GM23338 (cell line): ENCODE data around the gene ADA. TPM values are rescaled to one million over a fixed set of nuclear protein-coding genes. Genes with fewer than 3 reads are reported as not detected.
A peak's percentile ranks its signal among the peaks of the same experiment; 100 is the strongest.

Experiments
- ATAC-seq: fragments of 200-7000 bp; cut with Tn5 transposase; 3 replicates; pipeline ENCODE4 v1.9.1; 2020
- DNase-seq: peaks from one replicate; pipeline ENCODE4 v3.0.0-alpha.2; 2015; ENCODE audit warnings: low spot score
- H2AFZ ChIP-seq: fragments of 200-600 bp; sonication (generic); 2 replicates; pipeline ENCODE4 v1.8.0; 2016; ENCODE audit warnings: antibody characterized with exemption, mild to moderate bottlenecking, moderate library complexity
- H3F3A ChIP-seq: fragments of 200-600 bp; sonication (generic); replicated peaks from 2 replicates; pipeline ENCODE4 v1.8.0; 2017; ENCODE audit warnings: antibody characterized with exemption, mixed run types, low read depth
- H3K27ac ChIP-seq: fragments of 200-600 bp; sonication (generic); 2 replicates; pipeline ENCODE4 v1.6.1; 2016; ENCODE audit warnings: low read depth
- H3K27me3 ChIP-seq: fragments of 200-600 bp; sonication (generic); 2 replicates; pipeline ENCODE4 v1.8.0; 2016; ENCODE audit warnings: mild to moderate bottlenecking, mixed run types, moderate library complexity; ENCODE audit not compliant: insufficient read depth
- H3K36me3 ChIP-seq: fragments of 200-600 bp; sonication (generic); 2 replicates; pipeline ENCODE4 v1.8.0; 2016; ENCODE audit warnings: mild to moderate bottlenecking; ENCODE audit not compliant: insufficient read depth
- H3K4me1 ChIP-seq: fragments of 200-600 bp; sonication (generic); 2 replicates; pipeline ENCODE4 v1.8.0; 2016; ENCODE audit warnings: mild to moderate bottlenecking, moderate library complexity; ENCODE audit not compliant: insufficient read depth
- H3K4me2 ChIP-seq: fragments of 200-600 bp; sonication (generic); 2 replicates; pipeline ENCODE4 v1.7.1; 2017; ENCODE audit warnings: mixed run types
- H3K4me3 ChIP-seq: fragments of 200-600 bp; sonication (generic); 2 replicates; pipeline ENCODE4 v1.6.1; 2016; ENCODE audit warnings: mixed run types
- H3K79me2 ChIP-seq: fragments of 200-600 bp; sonication (generic); replicated peaks from 2 replicates; pipeline ENCODE4 v1.8.0; 2017; ENCODE audit warnings: mild to moderate bottlenecking; ENCODE audit not compliant: insufficient read depth
- H3K9me2 ChIP-seq: fragments of 200-600 bp; sonication (generic); 2 replicates; pipeline ENCODE4 v1.8.0; 2017; ENCODE audit not compliant: insufficient read depth
- H4K20me1 ChIP-seq: fragments of 200-600 bp; sonication (generic); replicated peaks from 2 replicates; pipeline ENCODE4 v1.8.0; 2017; ENCODE audit warnings: mild to moderate bottlenecking; ENCODE audit not compliant: insufficient read depth
- H3K27ac Mint-ChIP-seq: 2 replicates; pipeline ENCODE4 v1.8.0; 2020; ENCODE audit warnings: inconsistent platforms, mild to moderate bottlenecking, moderate library complexity, mixed read lengths
- H3K27me3 Mint-ChIP-seq: 3 replicates; pipeline ENCODE4 v1.8.0; 2022; ENCODE audit warnings: low read depth, mild to moderate bottlenecking, moderate library complexity, mixed read lengths, inconsistent platforms; ENCODE audit not compliant: insufficient read depth, poor library complexity
- H3K36me3 Mint-ChIP-seq: 3 replicates; pipeline ENCODE4 v1.8.0; 2021; ENCODE audit warnings: low read depth, mild to moderate bottlenecking, inconsistent platforms, moderate library complexity, mixed read lengths
- H3K4me1 Mint-ChIP-seq: 3 replicates; pipeline ENCODE4 v1.8.0; 2020; ENCODE audit warnings: mild to moderate bottlenecking, inconsistent platforms, mixed read lengths
- H3K4me3 Mint-ChIP-seq: 3 replicates; pipeline ENCODE4 v1.8.0; 2021; ENCODE audit warnings: moderate library complexity, mild to moderate bottlenecking, inconsistent platforms, mixed read lengths
- H3K9me3 Mint-ChIP-seq: 3 replicates; pipeline ENCODE4 v1.8.0; 2020; ENCODE audit warnings: moderate library complexity, mild to moderate bottlenecking, inconsistent platforms, mixed read lengths
- ETS1 ChIP-seq: IDR thresholded peaks from 2 replicates; pipeline ENCODE4 v1.6.1; 2016; ENCODE audit warnings: antibody characterized with exemption
- JUNB ChIP-seq: IDR thresholded peaks from one replicate; pipeline ENCODE4 v1.6.1; 2016; ENCODE audit warnings: antibody characterized with exemption; ENCODE audit not compliant: unreplicated experiment
- NANOG ChIP-seq: IDR thresholded peaks from 2 replicates; pipeline ENCODE4 v1.6.1; 2016; ENCODE audit warnings: antibody characterized with exemption, borderline replicate concordance
- POLR2AphosphoS5 ChIP-seq: IDR thresholded peaks from 2 replicates; pipeline ENCODE4 v1.6.1; 2016; ENCODE audit warnings: antibody characterized with exemption, low read depth
- polyA plus RNA-seq: library from polyadenylated mRNA; unstranded; fragments of >200 nt; fragmentation: Nextera tagmentation; extraction: Ambion mirVana; gene quantifications from 2 replicates; pipeline ENCODE4 v1.2.1, GENCODE V29; 2016
- total RNA-seq: library from RNA; depleted of rRNA; stranded (reverse); fragments of >200 nt; shearing (Covaris generic); gene quantifications from 2 replicates; pipeline ENCODE4 v1.2.3, GENCODE V29; 2014
- TF ChIP-seq, protein P1 (sequence below), 2 experiments: fragments of 200-600 bp in 1 of 2; sonication (generic) in 1 of 2; conservative IDR thresholded peaks; 2 replicates each; pipeline versions ENCODE4 v1.5.1 to v1.6.1; 2016 to 2017; ENCODE audit warnings: antibody characterized with exemption in 2 of 2, low read depth in 2 of 2, mild to moderate bottlenecking in 2 of 2, moderate library complexity in 1 of 2
- TF ChIP-seq, protein P2 (sequence below): fragments of 250-450 bp; sonication (Bioruptor Pico); IDR thresholded peaks from 2 replicates; pipeline ENCODE4 v1.5.0; 2020; ENCODE audit warnings: mild to moderate bottlenecking, moderate library complexity

Gene ADA
- total and polyA plus RNA-seq, 2 experiments from 2014 or later = 15.8 to 16.2 TPM

DNA sequence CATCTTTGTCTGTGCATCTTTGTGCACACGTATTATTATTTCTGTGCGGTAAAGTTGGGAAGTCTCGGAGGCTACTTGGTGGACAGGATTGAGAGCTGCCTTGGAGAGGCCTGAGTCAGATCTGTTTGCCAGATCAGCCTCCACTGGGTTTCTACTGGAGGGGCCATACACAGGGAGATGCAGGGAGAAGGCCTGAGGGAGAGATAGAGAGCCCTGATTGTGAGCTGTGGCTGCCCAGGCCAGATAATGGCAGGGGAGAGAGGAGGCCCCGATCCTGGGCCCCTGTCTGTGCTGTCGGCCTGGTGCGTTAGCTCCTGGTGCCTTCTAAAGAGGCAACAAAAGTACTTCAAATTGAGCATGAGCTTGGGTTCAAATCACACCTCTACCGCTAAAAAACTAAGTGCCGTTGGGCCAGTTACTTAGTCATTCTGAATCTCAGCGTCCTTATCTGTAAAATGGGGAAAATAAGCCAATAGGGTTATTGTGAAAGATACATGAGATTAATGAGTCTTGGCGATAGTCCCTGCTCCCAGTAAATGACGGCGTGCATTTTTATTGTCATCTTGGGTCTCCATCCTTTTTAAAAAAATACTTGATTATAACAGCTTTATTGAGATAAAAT is 27.6 kb upstream of the ADA start:
- DNase-seq (no peak), ATAC-seq (no peak)
- Mint-ChIP-seq H3K27me3 (peaks cover 10% of the 10 kb centered on the region), H3K4me1 (peaks cover 14% of the 10 kb centered on the region), H3K27ac (peak overlapping the region; percentile 36; the same call in 1 of the 2 replicates), H3K9me3 (no peaks in the 10 kb centered on the region), H3K36me3 (no peaks in the 10 kb centered on the region), H3K4me3 (no peak overlapping the region)
- Histone ChIP-seq H3K4me2 (no peak overlapping the region), H3K9me2 (no peaks in the 10 kb centered on the region), H3K79me2 (no peaks in the 10 kb centered on the region), H3K27me3 (no peaks in the 10 kb centered on the region), H3K4me3 (no peak overlapping the region), H3K27ac (no peak overlapping the region), H2AFZ (peak overlapping the region; percentile 99; the same call in 1 of the 2 replicates), H3K4me1 (peaks cover 4% of the 10 kb centered on the region; the same call in 1 of the 2 replicates), H4K20me1 (no peaks in the 10 kb centered on the region), H3K36me3 (no peaks in the 10 kb centered on the region), H3F3A (no peaks in the 10 kb centered on the region)
- TF ChIP-seq ETS1 = no peak
- TF ChIP-seq JUNB = no peak
- no peak for TF ChIP-seq POLR2AphosphoS5
- TF ChIP-seq, protein P1, sequence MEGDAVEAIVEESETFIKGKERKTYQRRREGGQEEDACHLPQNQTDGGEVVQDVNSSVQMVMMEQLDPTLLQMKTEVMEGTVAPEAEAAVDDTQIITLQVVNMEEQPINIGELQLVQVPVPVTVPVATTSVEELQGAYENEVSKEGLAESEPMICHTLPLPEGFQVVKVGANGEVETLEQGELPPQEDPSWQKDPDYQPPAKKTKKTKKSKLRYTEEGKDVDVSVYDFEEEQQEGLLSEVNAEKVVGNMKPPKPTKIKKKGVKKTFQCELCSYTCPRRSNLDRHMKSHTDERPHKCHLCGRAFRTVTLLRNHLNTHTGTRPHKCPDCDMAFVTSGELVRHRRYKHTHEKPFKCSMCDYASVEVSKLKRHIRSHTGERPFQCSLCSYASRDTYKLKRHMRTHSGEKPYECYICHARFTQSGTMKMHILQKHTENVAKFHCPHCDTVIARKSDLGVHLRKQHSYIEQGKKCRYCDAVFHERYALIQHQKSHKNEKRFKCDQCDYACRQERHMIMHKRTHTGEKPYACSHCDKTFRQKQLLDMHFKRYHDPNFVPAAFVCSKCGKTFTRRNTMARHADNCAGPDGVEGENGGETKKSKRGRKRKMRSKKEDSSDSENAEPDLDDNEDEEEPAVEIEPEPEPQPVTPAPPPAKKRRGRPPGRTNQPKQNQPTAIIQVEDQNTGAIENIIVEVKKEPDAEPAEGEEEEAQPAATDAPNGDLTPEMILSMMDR (conservative IDR thresholded peaks at IDR 0.05; ENCODE audit: low read depth in 2 of 2) = no peak

GRCh38 chr20:44678242-44678641 is 26.7 kb upstream of the ADA start:
- H3F3A ChIP-seq = no peaks in the 10 kb centered on the region
- no peaks in the 10 kb centered on the region for H3K9me3 Mint-ChIP-seq
- no peak for ATAC-seq
- H3K4me3 Mint-ChIP-seq = no peak overlapping the region
- H3K27ac ChIP-seq = no peak overlapping the region
- TF ChIP-seq, protein P2, sequence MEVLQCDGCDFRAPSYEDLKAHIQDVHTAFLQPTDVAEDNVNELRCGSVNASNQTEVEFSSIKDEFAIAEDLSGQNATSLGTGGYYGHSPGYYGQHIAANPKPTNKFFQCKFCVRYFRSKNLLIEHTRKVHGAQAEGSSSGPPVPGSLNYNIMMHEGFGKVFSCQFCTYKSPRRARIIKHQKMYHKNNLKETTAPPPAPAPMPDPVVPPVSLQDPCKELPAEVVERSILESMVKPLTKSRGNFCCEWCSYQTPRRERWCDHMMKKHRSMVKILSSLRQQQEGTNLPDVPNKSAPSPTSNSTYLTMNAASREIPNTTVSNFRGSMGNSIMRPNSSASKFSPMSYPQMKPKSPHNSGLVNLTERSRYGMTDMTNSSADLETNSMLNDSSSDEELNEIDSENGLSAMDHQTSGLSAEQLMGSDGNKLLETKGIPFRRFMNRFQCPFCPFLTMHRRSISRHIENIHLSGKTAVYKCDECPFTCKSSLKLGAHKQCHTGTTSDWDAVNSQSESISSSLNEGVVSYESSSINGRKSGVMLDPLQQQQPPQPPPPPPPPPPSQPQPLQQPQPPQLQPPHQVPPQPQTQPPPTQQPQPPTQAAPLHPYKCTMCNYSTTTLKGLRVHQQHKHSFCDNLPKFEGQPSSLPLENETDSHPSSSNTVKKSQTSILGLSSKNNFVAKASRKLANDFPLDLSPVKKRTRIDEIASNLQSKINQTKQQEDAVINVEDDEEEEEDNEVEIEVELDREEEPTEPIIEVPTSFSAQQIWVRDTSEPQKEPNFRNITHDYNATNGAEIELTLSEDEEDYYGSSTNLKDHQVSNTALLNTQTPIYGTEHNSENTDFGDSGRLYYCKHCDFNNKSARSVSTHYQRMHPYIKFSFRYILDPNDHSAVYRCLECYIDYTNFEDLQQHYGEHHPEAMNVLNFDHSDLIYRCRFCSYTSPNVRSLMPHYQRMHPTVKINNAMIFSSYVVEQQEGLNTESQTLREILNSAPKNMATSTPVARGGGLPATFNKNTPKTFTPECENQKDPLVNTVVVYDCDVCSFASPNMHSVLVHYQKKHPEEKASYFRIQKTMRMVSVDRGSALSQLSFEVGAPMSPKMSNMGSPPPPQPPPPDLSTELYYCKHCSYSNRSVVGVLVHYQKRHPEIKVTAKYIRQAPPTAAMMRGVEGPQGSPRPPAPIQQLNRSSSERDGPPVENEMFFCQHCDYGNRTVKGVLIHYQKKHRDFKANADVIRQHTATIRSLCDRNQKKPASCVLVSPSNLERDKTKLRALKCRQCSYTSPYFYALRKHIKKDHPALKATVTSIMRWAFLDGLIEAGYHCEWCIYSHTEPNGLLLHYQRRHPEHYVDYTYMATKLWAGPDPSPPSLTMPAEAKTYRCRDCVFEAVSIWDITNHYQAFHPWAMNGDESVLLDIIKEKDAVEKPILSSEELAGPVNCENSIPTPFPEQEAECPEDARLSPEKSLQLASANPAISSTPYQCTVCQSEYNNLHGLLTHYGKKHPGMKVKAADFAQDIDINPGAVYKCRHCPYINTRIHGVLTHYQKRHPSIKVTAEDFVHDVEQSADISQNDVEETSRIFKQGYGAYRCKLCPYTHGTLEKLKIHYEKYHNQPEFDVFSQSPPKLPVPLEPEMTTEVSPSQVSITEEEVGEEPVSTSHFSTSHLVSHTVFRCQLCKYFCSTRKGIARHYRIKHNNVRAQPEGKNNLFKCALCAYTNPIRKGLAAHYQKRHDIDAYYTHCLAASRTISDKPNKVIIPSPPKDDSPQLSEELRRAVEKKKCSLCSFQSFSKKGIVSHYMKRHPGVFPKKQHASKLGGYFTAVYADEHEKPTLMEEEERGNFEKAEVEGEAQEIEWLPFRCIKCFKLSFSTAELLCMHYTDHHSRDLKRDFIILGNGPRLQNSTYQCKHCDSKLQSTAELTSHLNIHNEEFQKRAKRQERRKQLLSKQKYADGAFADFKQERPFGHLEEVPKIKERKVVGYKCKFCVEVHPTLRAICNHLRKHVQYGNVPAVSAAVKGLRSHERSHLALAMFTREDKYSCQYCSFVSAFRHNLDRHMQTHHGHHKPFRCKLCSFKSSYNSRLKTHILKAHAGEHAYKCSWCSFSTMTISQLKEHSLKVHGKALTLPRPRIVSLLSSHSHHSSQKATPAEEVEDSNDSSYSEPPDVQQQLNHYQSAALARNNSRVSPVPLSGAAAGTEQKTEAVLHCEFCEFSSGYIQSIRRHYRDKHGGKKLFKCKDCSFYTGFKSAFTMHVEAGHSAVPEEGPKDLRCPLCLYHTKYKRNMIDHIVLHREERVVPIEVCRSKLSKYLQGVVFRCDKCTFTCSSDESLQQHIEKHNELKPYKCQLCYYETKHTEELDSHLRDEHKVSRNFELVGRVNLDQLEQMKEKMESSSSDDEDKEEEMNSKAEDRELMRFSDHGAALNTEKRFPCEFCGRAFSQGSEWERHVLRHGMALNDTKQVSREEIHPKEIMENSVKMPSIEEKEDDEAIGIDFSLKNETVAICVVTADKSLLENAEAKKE (CRISPR knock-in tag) = no peak
- TF ChIP-seq, protein P1 (conservative IDR thresholded peaks at IDR 0.05; ENCODE audit: low read depth in 2 of 2) = no peak
- no peak for TF ChIP-seq NANOG
- peak overlapping the region; percentile 83; the same call in 1 of the 2 replicates for H3K27ac Mint-ChIP-seq
- peak overlapping the region; percentile 99 for H2AFZ ChIP-seq
- peaks cover 10% of the 10 kb centered on the region for H3K27me3 Mint-ChIP-seq
- H3K9me2 ChIP-seq = no peaks in the 10 kb centered on the region
- peaks cover 8% of the 10 kb centered on the region for H3K4me1 Mint-ChIP-seq
- H3K36me3 Mint-ChIP-seq = no peaks in the 10 kb centered on the region
- no peak overlapping the region for H3K4me3 ChIP-seq
- H3K4me2 ChIP-seq = no peak overlapping the region
- H3K27me3 ChIP-seq = no peaks in the 10 kb centered on the region
- no peaks in the 10 kb centered on the region for H4K20me1 ChIP-seq
- H3K79me2 ChIP-seq = no peaks in the 10 kb centered on the region
- no peak for DNase-seq
- H3K4me1 ChIP-seq = no peaks in the 10 kb centered on the region
- H3K36me3 ChIP-seq = no peaks in the 10 kb centered on the region
